Loucy (cell line): ENCODE measurements around the gene SECTM1.

Experiments used
- H2AFZ ChIP-seq: fragments of 200-600 bp; sonication (generic); 2 replicates; pipeline ENCODE4 v1.6.0; 2016; ENCODE audit warnings: antibody characterized with exemption, mild to moderate bottlenecking, low read length, moderate library complexity
- H3F3A ChIP-seq: fragments of 200-600 bp; 2 replicates; pipeline ENCODE4 v1.6.0; 2016; ENCODE audit warnings: antibody characterized with exemption, low read depth, mild to moderate bottlenecking
- H3K27me3 ChIP-seq: fragments of 200-600 bp; sonication (generic); 2 replicates; pipeline ENCODE4 v1.6.1; 2014; ENCODE audit warnings: low read length, mild to moderate bottlenecking; ENCODE audit not compliant: insufficient read depth, poor library complexity, severe bottlenecking
- H3K36me3 ChIP-seq: fragments of 200-600 bp; sonication (generic); 2 replicates; pipeline ENCODE4 v1.6.1; 2016; ENCODE audit warnings: low read length; ENCODE audit not compliant: insufficient read depth
- H3K4me1 ChIP-seq: fragments of 200-600 bp; sonication (generic); 2 replicates; pipeline ENCODE4 v1.5.1; 2014; ENCODE audit warnings: low read length, mild to moderate bottlenecking; ENCODE audit not compliant: insufficient read depth, poor library complexity, severe bottlenecking
- H3K4me2 ChIP-seq: fragments of 200-600 bp; sonication (generic); 2 replicates; pipeline ENCODE4 v1.6.0; 2014; ENCODE audit warnings: antibody characterized with exemption, low read length, low read depth, mild to moderate bottlenecking; ENCODE audit not compliant: poor library complexity, severe bottlenecking
- H3K4me3 ChIP-seq: fragments of 200-600 bp; sonication (generic); 2 replicates; pipeline ENCODE4 v1.5.1; 2014; ENCODE audit warnings: low read length, mild to moderate bottlenecking, mixed read lengths; ENCODE audit not compliant: poor library complexity, severe bottlenecking
- H3K79me2 ChIP-seq: fragments of 200-600 bp; sonication (generic); 2 replicates; pipeline ENCODE4 v1.6.1; 2014; ENCODE audit warnings: low read length; ENCODE audit not compliant: insufficient read depth
- H3K9ac ChIP-seq: fragments of 200-600 bp; sonication (generic); 2 replicates; pipeline ENCODE4 v1.6.0; 2014; ENCODE audit warnings: mild to moderate bottlenecking, low read depth, low read length, moderate library complexity; ENCODE audit not compliant: poor library complexity, severe bottlenecking
- H3K9me2 ChIP-seq: fragments of 200-600 bp; sonication (generic); replicated peaks from 2 replicates; pipeline ENCODE4 v1.6.1; 2016; ENCODE audit warnings: low read depth, low read length, mixed read lengths
- H3K9me3 ChIP-seq: fragments of 200-600 bp; sonication (generic); 2 replicates; pipeline ENCODE4 v1.6.1; 2014; ENCODE audit warnings: mild to moderate bottlenecking, antibody characterized with exemption, low read length, low read depth; ENCODE audit not compliant: insufficient read depth
- H4K20me1 ChIP-seq: fragments of 200-600 bp; sonication (generic); 2 replicates; pipeline ENCODE4 v1.6.0; 2014; ENCODE audit warnings: antibody characterized with exemption, low read length, mild to moderate bottlenecking; ENCODE audit not compliant: insufficient read depth, poor library complexity, severe bottlenecking
- CTCF ChIP-seq: fragments of 200-600 bp; sonication (generic); conservative IDR thresholded peaks from 2 replicates; pipeline ENCODE4 v1.5.1; 2014; ENCODE audit warnings: mild to moderate bottlenecking, antibody characterized with exemption, low read length
- EZH2phosphoT487 ChIP-seq: fragments of 200-600 bp; IDR thresholded peaks from 2 replicates; pipeline ENCODE4 v1.6.1; 2018; ENCODE audit warnings: antibody characterized with exemption, mild to moderate bottlenecking, moderate library complexity, borderline replicate concordance

Gene SECTM1

GRCh38 chr17:82318772-82319606 lies 14.6 kb downstream of the SECTM1 start:
- Histone ChIP-seq H3F3A (0 out of 2 replicates have a peak, but pooled peaks cover 5% of the 10 kb centered on the region), H3K79me2 (peaks cover 35% of the 10 kb centered on the region), H3K9me2 (no peaks in the 10 kb centered on the region), H4K20me1 (no peaks in the 10 kb centered on the region), H3K4me1 (peaks cover 28% of the 10 kb centered on the region), H3K9ac (no peak overlapping the region), H3K4me3 (no peak overlapping the region), H3K4me2 (no peak overlapping the region), H3K36me3 (no peaks in the 10 kb centered on the region), H3K27me3 (no peaks in the 10 kb centered on the region), H3K9me3 (no peaks in the 10 kb centered on the region), H2AFZ (no peak overlapping the region)
- TF ChIP-seq EZH2phosphoT487 (no peak), CTCF (no peak)

- H3K9me2 ChIP-seq: no peaks in the 10 kb centered on the region
- H3K79me2 ChIP-seq: peaks cover 35% of the 10 kb centered on the region
- no peaks in the 10 kb centered on the region for H3K27me3 ChIP-seq
- peak overlapping the region; percentile 95 for H3K4me2 ChIP-seq
- H3K4me1 ChIP-seq: peaks cover 28% of the 10 kb centered on the region
- no peaks in the 10 kb centered on the region for H3K9me3 ChIP-seq
- no peak overlapping the region for H3K4me3 ChIP-seq
- H3K9ac ChIP-seq: no peak overlapping the region
- TF ChIP-seq CTCF: no peak
- TF ChIP-seq EZH2phosphoT487: no peak
- H2AFZ ChIP-seq: no peak overlapping the region
- H3K36me3 ChIP-seq: no peaks in the 10 kb centered on the region
- no peaks in the 10 kb centered on the region for H4K20me1 ChIP-seq
- 0 out of 2 replicates have a peak, but pooled peaks cover 5% of the 10 kb centered on the region for H3F3A ChIP-seq
Measured at GRCh38 chr17:82318169-82318498, 15.4 kb downstream of the SECTM1 start.

- Histone ChIP-seq H3K79me2 (peaks cover 35% of the 10 kb centered on the region), H2AFZ (peak within 1 kb of the TSS; percentile 11; the same call in 1 of the 2 replicates), H4K20me1 (no peaks in the 10 kb centered on the region), H3K9me3 (no peaks in the 10 kb centered on the region), H3K4me3 (peak within 1 kb of the TSS; percentile 80), H3K4me2 (peak within 1 kb of the TSS; percentile 95), H3K9me2 (no peaks in the 10 kb centered on the region), H3K9ac (peak within 1 kb of the TSS; percentile 87), H3F3A (0 out of 2 replicates have a peak, but pooled peaks cover 5% of the 10 kb centered on the region), H3K36me3 (no peaks in the 10 kb centered on the region), H3K27me3 (no peaks in the 10 kb centered on the region), H3K4me1 (peaks cover 28% of the 10 kb centered on the region)
- TF ChIP-seq EZH2phosphoT487 (no peak), CTCF (no peak)
Measured at GRCh38 chr17:82317394-82318168, 16.0 kb downstream of the SECTM1 start, which contains the start of gene CD7. Gene CD7, minus strand, starts transcription at chr17:82317608. Its CDS starts 113 bp downstream, at chr17:82317495.
